ENCODE data around the gene CD6. TPM values are rescaled to one million over a fixed set of nuclear protein-coding genes. Genes with fewer than 3 reads are reported as not detected.

The CD6 gene
- total RNA-seq, 3 donors from 2014 or later (not counting 1 experiment from before 2014, with no cell fraction given), result 18.9 to 111 (median 85.6) TPM

DNA sequence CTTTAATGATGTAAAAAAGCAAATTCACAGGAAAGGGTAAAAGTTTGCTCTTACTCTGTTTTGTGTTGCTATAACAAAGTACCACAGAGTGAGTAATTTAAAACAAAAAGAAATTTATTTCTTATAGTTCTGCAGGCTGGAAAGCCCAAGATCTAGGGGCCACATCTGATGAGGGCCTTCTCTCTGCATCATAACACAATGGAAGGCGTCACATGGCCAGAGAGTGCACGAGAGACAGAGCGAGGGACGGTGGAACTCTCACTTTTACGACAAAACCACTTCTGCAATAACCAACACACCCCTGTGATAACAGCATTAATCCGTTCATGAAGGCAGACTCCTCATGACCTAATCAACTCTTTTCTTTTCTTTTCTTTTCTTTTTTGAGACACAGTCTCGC, 31.1 kb downstream of the CD6 start:
- no peaks in the 10 kb centered on the region for H3K36me3 ChIP-seq (ENCODE audit: control insufficient read depth, insufficient read depth, low read length)
- H3K4me1 ChIP-seq (ENCODE audit: control insufficient read depth, insufficient read depth, low read length), result peaks cover 23% of the 10 kb centered on the region
- Mint-ChIP-seq H3K27ac (no peak overlapping the region), H3K4me3 (no peak overlapping the region), H3K4me1 (peaks cover 21 to 32% of the 10 kb centered on the region in 2 donors), H3K9me3 (no peaks in the 10 kb centered on the region), H3K27me3 (ENCODE audit: low read depth in 2 of 2) (peaks cover 0 to 12% of the 10 kb centered on the region in 2 donors), H3K36me3 (no peaks in the 10 kb centered on the region)
- peaks cover 3% of the 10 kb centered on the region for H3K27me3 ChIP-seq (ENCODE audit: control insufficient read depth, insufficient read depth, low read length)
- H3K4me3 ChIP-seq (ENCODE audit: low read length), result no peak overlapping the region
- intact Hi-C loops (cut with micrococcal nuclease), result no loop called here
- DNase-seq (peak in 1 of 2 donors; percentile 62), ATAC-seq (peak in 1 of 3 donors; percentile 19)
- no peaks in the 10 kb centered on the region for H3K9me3 ChIP-seq (ENCODE audit: control insufficient read depth, insufficient read depth, low read length)
- no peak overlapping the region for H3K27ac ChIP-seq (ENCODE audit: low read length)
- WGBS (ENCODE audit: insufficient coverage), result 88% methylated on average over 7 of the region's 7 CpGs
- TF ChIP-seq, protein P1, sequence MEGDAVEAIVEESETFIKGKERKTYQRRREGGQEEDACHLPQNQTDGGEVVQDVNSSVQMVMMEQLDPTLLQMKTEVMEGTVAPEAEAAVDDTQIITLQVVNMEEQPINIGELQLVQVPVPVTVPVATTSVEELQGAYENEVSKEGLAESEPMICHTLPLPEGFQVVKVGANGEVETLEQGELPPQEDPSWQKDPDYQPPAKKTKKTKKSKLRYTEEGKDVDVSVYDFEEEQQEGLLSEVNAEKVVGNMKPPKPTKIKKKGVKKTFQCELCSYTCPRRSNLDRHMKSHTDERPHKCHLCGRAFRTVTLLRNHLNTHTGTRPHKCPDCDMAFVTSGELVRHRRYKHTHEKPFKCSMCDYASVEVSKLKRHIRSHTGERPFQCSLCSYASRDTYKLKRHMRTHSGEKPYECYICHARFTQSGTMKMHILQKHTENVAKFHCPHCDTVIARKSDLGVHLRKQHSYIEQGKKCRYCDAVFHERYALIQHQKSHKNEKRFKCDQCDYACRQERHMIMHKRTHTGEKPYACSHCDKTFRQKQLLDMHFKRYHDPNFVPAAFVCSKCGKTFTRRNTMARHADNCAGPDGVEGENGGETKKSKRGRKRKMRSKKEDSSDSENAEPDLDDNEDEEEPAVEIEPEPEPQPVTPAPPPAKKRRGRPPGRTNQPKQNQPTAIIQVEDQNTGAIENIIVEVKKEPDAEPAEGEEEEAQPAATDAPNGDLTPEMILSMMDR (IDR thresholded peaks at IDR 0.05), result no peak

DNA sequence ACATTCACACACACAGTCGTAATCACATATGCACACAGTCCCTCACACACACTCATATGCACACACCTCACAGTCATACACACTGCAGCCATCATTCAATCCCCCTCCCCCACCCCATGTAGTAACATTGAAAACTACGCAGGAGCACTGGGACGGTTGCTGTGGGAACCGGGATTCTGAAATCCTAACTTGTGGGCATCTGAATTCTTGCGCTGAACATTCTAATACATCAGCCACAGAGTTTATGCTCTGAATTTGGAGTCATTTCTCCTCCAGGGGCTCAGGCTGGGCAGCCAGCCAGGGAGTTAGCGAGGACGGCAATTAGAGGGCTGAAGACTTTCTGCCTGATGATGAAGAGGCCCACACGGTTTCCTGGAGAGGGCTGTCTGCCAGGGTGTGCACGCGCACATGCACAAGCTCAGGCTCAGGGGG, 32.7 kb downstream of the CD6 start:
- intact Hi-C loops (cut with micrococcal nuclease), result no loop called here
- no peak overlapping the region for H3K4me3 Mint-ChIP-seq
- ATAC-seq, result no peak
- H3K27ac Mint-ChIP-seq, result no peak overlapping the region
- Histone ChIP-seq H3K9me3 (ENCODE audit: control insufficient read depth, insufficient read depth, low read length) (no peaks in the 10 kb centered on the region), H3K27me3 (ENCODE audit: control insufficient read depth, insufficient read depth, low read length) (peaks cover 3% of the 10 kb centered on the region), H3K4me3 (ENCODE audit: low read length) (no peak overlapping the region), H3K27ac (ENCODE audit: low read length) (no peak overlapping the region), H3K4me1 (ENCODE audit: control insufficient read depth, insufficient read depth, low read length) (peaks cover 28% of the 10 kb centered on the region), H3K36me3 (ENCODE audit: control insufficient read depth, insufficient read depth, low read length) (no peaks in the 10 kb centered on the region)
- H3K9me3 Mint-ChIP-seq, result no peaks in the 10 kb centered on the region
- DNase-seq, result peak in 1 of 2 donors; percentile 71
- peaks cover 0 to 12% of the 10 kb centered on the region in 2 donors for H3K27me3 Mint-ChIP-seq (ENCODE audit: low read depth in 2 of 2)
- no peaks in the 10 kb centered on the region for H3K36me3 Mint-ChIP-seq
- peaks cover 28 to 32% of the 10 kb centered on the region in 2 donors for H3K4me1 Mint-ChIP-seq
- 57% methylated on average over 10 of the region's 10 CpGs for WGBS (ENCODE audit: insufficient coverage)
- TF ChIP-seq, protein P1 (IDR thresholded peaks at IDR 0.05), result no peak

DNA sequence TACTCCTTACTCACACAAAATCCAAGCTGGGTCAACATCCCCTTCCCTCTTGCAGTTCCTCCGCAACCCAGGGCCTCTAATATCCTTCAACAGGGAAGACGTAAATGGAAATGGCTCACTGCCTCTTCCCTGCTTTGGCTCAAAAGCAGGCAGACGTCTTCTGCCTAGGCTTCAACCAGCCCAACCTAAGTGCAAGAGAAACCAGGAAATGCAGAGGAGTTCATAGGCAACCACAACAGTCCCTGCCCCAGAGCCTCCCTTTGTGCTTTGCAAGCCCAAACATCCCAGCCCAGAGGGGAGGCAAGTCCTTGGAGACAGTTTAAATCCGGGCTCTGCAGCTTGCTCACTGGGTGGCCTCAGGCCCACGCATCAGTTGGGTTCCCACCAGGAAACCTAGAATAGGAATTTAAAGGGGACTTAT, 33.3 kb downstream of the CD6 start:
- Mint-ChIP-seq H3K9me3 (no peaks in the 10 kb centered on the region), H3K4me1 (peaks cover 28 to 32% of the 10 kb centered on the region in 2 donors), H3K27ac (peak overlapping the region; percentile 16 to 21), H3K4me3 (peak overlapping the region; percentile 6), H3K36me3 (no peaks in the 10 kb centered on the region), H3K27me3 (ENCODE audit: low read depth in 2 of 2) (peaks cover 0 to 12% of the 10 kb centered on the region in 2 donors)
- TF ChIP-seq, protein P1 (IDR thresholded peaks at IDR 0.05), result no peak
- Histone ChIP-seq H3K4me1 (ENCODE audit: control insufficient read depth, insufficient read depth, low read length) (peaks cover 28% of the 10 kb centered on the region), H3K27ac (ENCODE audit: low read length) (no peak overlapping the region), H3K36me3 (ENCODE audit: control insufficient read depth, insufficient read depth, low read length) (no peaks in the 10 kb centered on the region), H3K9me3 (ENCODE audit: control insufficient read depth, insufficient read depth, low read length) (no peaks in the 10 kb centered on the region), H3K27me3 (ENCODE audit: control insufficient read depth, insufficient read depth, low read length) (peaks cover 3% of the 10 kb centered on the region), H3K4me3 (ENCODE audit: low read length) (no peak overlapping the region)
- intact Hi-C loops (cut with micrococcal nuclease), result no loop called here
- peak in 1 of 2 donors; percentile 77 for DNase-seq
- peak in 1 of 3 donors; percentile 55 for ATAC-seq
- WGBS (ENCODE audit: insufficient coverage), result 57% methylated on average over 5 of the region's 5 CpGs

DNA sequence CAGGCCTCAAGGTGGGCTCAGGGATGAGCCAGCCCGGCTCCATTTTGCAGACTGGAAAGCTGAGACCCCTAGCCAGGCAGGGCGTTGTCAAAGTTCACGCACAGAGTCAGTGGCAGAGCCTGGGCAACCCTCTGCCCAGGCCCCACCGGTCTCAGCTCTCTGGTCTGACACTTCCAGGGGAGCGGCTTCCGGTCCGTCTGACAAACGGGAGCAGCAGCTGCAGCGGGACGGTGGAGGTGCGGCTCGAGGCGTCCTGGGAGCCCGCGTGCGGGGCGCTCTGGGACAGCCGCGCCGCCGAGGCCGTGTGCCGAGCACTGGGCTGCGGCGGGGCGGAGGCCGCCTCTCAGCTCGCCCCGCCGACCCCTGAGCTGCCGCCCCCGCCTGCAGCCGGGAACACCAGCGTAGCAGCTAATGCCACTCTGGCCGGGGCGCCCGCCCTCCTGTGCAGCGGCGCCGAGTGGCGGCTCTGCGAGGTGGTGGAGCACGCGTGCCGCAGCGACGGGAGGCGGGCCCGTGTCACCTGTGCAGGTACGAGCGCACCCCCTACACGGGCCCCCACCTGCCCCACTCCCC, 36.0 kb downstream of the CD6 start:
- no peak overlapping the region for H3K27ac ChIP-seq (ENCODE audit: low read length)

More for the DNA sequence above, 36.0 kb downstream of the CD6 start:
- H3K27me3 Mint-ChIP-seq (ENCODE audit: low read depth in 2 of 2), result peaks cover 0 to 12% of the 10 kb centered on the region in 2 donors
- TF ChIP-seq, protein P1 (IDR thresholded peaks at IDR 0.05), result no peak
- H3K9me3 ChIP-seq (ENCODE audit: control insufficient read depth, insufficient read depth, low read length), result no peaks in the 10 kb centered on the region
- peaks cover 36% of the 10 kb centered on the region for H3K4me1 ChIP-seq (ENCODE audit: control insufficient read depth, insufficient read depth, low read length)
- WGBS (ENCODE audit: insufficient coverage), result 9% methylated on average over 52 of the region's 52 CpGs
- no peaks in the 10 kb centered on the region for H3K9me3 Mint-ChIP-seq
- no peaks in the 10 kb centered on the region for H3K36me3 Mint-ChIP-seq
- DNase-seq (no peak), ATAC-seq (peak; percentile 34 to 66 (median 42))
- peaks cover 3% of the 10 kb centered on the region for H3K27me3 ChIP-seq (ENCODE audit: control insufficient read depth, insufficient read depth, low read length)
- intact Hi-C loops (cut with micrococcal nuclease), result no loop called here
- H3K4me3 Mint-ChIP-seq, result peak overlapping the region; percentile 35
- peaks cover 4% of the 10 kb centered on the region for H3K36me3 ChIP-seq (ENCODE audit: control insufficient read depth, insufficient read depth, low read length)
- no peak overlapping the region for H3K27ac Mint-ChIP-seq
- H3K4me1 Mint-ChIP-seq, result peaks cover 28 to 32% of the 10 kb centered on the region in 2 donors
- no peak overlapping the region for H3K4me3 ChIP-seq (ENCODE audit: low read length)
